Muscle of leg (tissue), 11 donors: ENCODE results near the gene SPOCK3. TPM values are rescaled to one million over a fixed set of nuclear protein-coding genes. Genes with fewer than 3 reads are reported as not detected.

Source experiments
- DNase-seq: peaks from one replicate; pipeline ENCODE4 v3.0.0; 2013
- H3K27ac ChIP-seq: one replicate; pipeline ENCODE4 v1.5.1; 2013; ENCODE audit warnings: mild to moderate bottlenecking, low read length, control low read depth
- H3K27me3 ChIP-seq: one replicate; pipeline ENCODE4 v1.6.1; 2013; ENCODE audit warnings: low read length; ENCODE audit not compliant: control insufficient read depth, insufficient read depth
- H3K36me3 ChIP-seq: one replicate; pipeline ENCODE4 v1.6.1; 2013; ENCODE audit warnings: low read length; ENCODE audit not compliant: control insufficient read depth, insufficient read depth
- H3K4me1 ChIP-seq: one replicate; pipeline ENCODE4 v1.6.1; 2013; ENCODE audit warnings: low read length; ENCODE audit not compliant: control insufficient read depth, insufficient read depth
- H3K4me3 ChIP-seq: one replicate; pipeline ENCODE4 v1.5.1; 2013; ENCODE audit warnings: low read length, control low read depth
- H3K9me3 ChIP-seq: replicated peaks from 2 replicates; pipeline ENCODE4 v1.6.1; 2013; ENCODE audit warnings: low read depth, low read length; ENCODE audit not compliant: control insufficient read depth
- WGBS: methylation state at CpG from one replicate; pipeline ENCODE4 v1.1.5; 2013; ENCODE audit warnings: missing lambda C conversion rate; ENCODE audit not compliant: insufficient coverage; 5-methylcytosine and 5-hydroxymethylcytosine counted together
- polyA plus RNA-seq, 8 donors: library from polyadenylated mRNA; unstranded; fragments of 120-200 nt; gene quantifications; one replicate each; pipeline versions ENCODE4 v1.2.1 to v1.2.3, GENCODE V29; 2013; ENCODE audit warnings: inconsistent platforms in 1 of 8, low replicate concordance in 1 of 8; ENCODE audit not compliant: insufficient read length in 8 of 8, insufficient read depth in 1 of 8
- total RNA-seq: library from RNA; stranded (reverse); fragments of 120-200 nt; gene quantifications from one replicate; pipeline ENCODE4 v1.2.4, GENCODE V29; 2013

Gene SPOCK3
- total and polyA plus RNA-seq, 9 donors: 0.69 to 1.8 (median 1.1) TPM

- H3K9me3 ChIP-seq: peaks cover 10% of the 10 kb centered on the region
- H3K36me3 ChIP-seq: no peaks in the 10 kb centered on the region
Measured at GRCh38 chr4:166846939-166847338, 387.4 kb downstream of the SPOCK3 start.

GRCh38 chr4:166842795-166843261 lies 391.5 kb downstream of the SPOCK3 start:
- 96% methylated on average over 18 of the region's 24 CpGs for WGBS
- no peaks in the 10 kb centered on the region for H3K27me3 ChIP-seq
- no peak overlapping the region for H3K27ac ChIP-seq
- peaks cover 14% of the 10 kb centered on the region for H3K9me3 ChIP-seq
- DNase-seq: no peak
- H3K4me3 ChIP-seq: no peak overlapping the region
- H3K36me3 ChIP-seq: no peaks in the 10 kb centered on the region
- H3K4me1 ChIP-seq: no peaks in the 10 kb centered on the region

More at GRCh38 chr4:166846939-166847338, 387.4 kb downstream of the SPOCK3 start:
- no peaks in the 10 kb centered on the region for H3K27me3 ChIP-seq
- no peaks in the 10 kb centered on the region for H3K4me1 ChIP-seq
- H3K4me3 ChIP-seq: no peak overlapping the region
- DNase-seq: no peak
- no peak overlapping the region for H3K27ac ChIP-seq

GRCh38 chr4:166839615-166840251 lies 394.6 kb downstream of the SPOCK3 start:
- H3K36me3 ChIP-seq: no peaks in the 10 kb centered on the region
- no peak overlapping the region for H3K27ac ChIP-seq
- H3K4me3 ChIP-seq: no peak overlapping the region
- WGBS: no CpG with 5 or more reads among the region's 4 CpGs
- DNase-seq: no peak
- H3K4me1 ChIP-seq: no peaks in the 10 kb centered on the region
- peaks cover 14% of the 10 kb centered on the region for H3K9me3 ChIP-seq
- H3K27me3 ChIP-seq: no peaks in the 10 kb centered on the region

- no peak overlapping the region for H3K4me3 ChIP-seq
- WGBS: 100% methylated on average over 1 of the region's 1 CpG
- H3K27me3 ChIP-seq: no peaks in the 10 kb centered on the region
- H3K36me3 ChIP-seq: no peaks in the 10 kb centered on the region
- H3K9me3 ChIP-seq: peaks cover 14% of the 10 kb centered on the region
- H3K4me1 ChIP-seq: no peaks in the 10 kb centered on the region
- no peak overlapping the region for H3K27ac ChIP-seq
- no peak for DNase-seq
Measured at GRCh38 chr4:166838975-166839614, 395.2 kb downstream of the SPOCK3 start.

- no peak overlapping the region for H3K27ac ChIP-seq
- WGBS: no CpG with 5 or more reads among the region's 1 CpG
- no peak for DNase-seq
- H3K36me3 ChIP-seq: no peaks in the 10 kb centered on the region
- no peaks in the 10 kb centered on the region for H3K4me1 ChIP-seq
- H3K9me3 ChIP-seq: peaks cover 3% of the 10 kb centered on the region
- no peaks in the 10 kb centered on the region for H3K27me3 ChIP-seq
- no peak overlapping the region for H3K4me3 ChIP-seq
Measured at GRCh38 chr4:166836865-166837264, 397.4 kb downstream of the SPOCK3 start.

GRCh38 chr4:166827629-166828028 lies 406.7 kb downstream of the SPOCK3 start:
- WGBS: no CpG with 5 or more reads among the region's 1 CpG
- Histone ChIP-seq H3K9me3 (no peaks in the 10 kb centered on the region), H3K36me3 (no peaks in the 10 kb centered on the region), H3K27me3 (no peaks in the 10 kb centered on the region), H3K4me3 (no peak overlapping the region), H3K4me1 (no peaks in the 10 kb centered on the region), H3K27ac (no peak overlapping the region)
- DNase-seq: no peak

- Histone ChIP-seq H3K36me3 (no peaks in the 10 kb centered on the region), H3K9me3 (no peaks in the 10 kb centered on the region), H3K4me3 (no peak overlapping the region), H3K4me1 (no peaks in the 10 kb centered on the region), H3K27ac (no peak overlapping the region), H3K27me3 (no peaks in the 10 kb centered on the region)
- no CpG with 5 or more reads among the region's 1 CpG for WGBS
- DNase-seq: no peak
Measured at GRCh38 chr4:166827167-166827566, 407.1 kb downstream of the SPOCK3 start.

- no peaks in the 10 kb centered on the region for H3K9me3 ChIP-seq
- H3K36me3 ChIP-seq: no peaks in the 10 kb centered on the region
- H3K27me3 ChIP-seq: no peaks in the 10 kb centered on the region
- H3K4me1 ChIP-seq: no peaks in the 10 kb centered on the region
- H3K27ac ChIP-seq: no peak overlapping the region
- 52% methylated on average over 3 of the region's 3 CpGs for WGBS
- no peak overlapping the region for H3K4me3 ChIP-seq
- no peak for DNase-seq
Measured at GRCh38 chr4:166823848-166824247, 410.4 kb downstream of the SPOCK3 start.

- no peak for DNase-seq
- Histone ChIP-seq H3K36me3 (no peaks in the 10 kb centered on the region), H3K27ac (no peak overlapping the region), H3K27me3 (no peaks in the 10 kb centered on the region), H3K4me1 (no peaks in the 10 kb centered on the region), H3K9me3 (no peaks in the 10 kb centered on the region), H3K4me3 (no peak overlapping the region)
- no CpG with 5 or more reads among the region's 1 CpG for WGBS
Measured at GRCh38 chr4:166823126-166823525, 411.2 kb downstream of the SPOCK3 start.

GRCh38 chr4:166822386-166822785 lies 411.9 kb downstream of the SPOCK3 start:
- H3K36me3 ChIP-seq: no peaks in the 10 kb centered on the region
- DNase-seq: peak; percentile 1
- 72% methylated on average over 2 of the region's 4 CpGs for WGBS
- H3K9me3 ChIP-seq: no peaks in the 10 kb centered on the region
- H3K27ac ChIP-seq: no peak overlapping the region
- H3K27me3 ChIP-seq: no peaks in the 10 kb centered on the region
- H3K4me3 ChIP-seq: no peak overlapping the region
- H3K4me1 ChIP-seq: no peaks in the 10 kb centered on the region
